PFSK-1 (cell line): ENCODE measurements around the gene POU2F1.

Experiments
- POLR2AphosphoS5 ChIP-seq: IDR thresholded peaks from 2 replicates; pipeline ENCODE4 v1.6.1; 2012; ENCODE audit warnings: low read depth, mild to moderate bottlenecking, control low read depth, low read length, moderate library complexity
- REST ChIP-seq, 2 experiments: IDR thresholded peaks; 2 replicates each; pipeline versions ENCODE4 v1.6.1 to v1.8.0; 2011 to 2012; ENCODE audit warnings: low read depth in 2 of 2, low read length in 2 of 2, control low read depth in 1 of 2, inconsistent platforms in 1 of 2, mild to moderate bottlenecking in 1 of 2, moderate library complexity in 1 of 2; ENCODE audit not compliant: insufficient read depth in 1 of 2
- SIN3A ChIP-seq: IDR thresholded peaks from 2 replicates; pipeline ENCODE4 v1.6.1; 2012; ENCODE audit warnings: mild to moderate bottlenecking, low read length, moderate library complexity, borderline replicate concordance; ENCODE audit not compliant: insufficient read depth

DNA sequence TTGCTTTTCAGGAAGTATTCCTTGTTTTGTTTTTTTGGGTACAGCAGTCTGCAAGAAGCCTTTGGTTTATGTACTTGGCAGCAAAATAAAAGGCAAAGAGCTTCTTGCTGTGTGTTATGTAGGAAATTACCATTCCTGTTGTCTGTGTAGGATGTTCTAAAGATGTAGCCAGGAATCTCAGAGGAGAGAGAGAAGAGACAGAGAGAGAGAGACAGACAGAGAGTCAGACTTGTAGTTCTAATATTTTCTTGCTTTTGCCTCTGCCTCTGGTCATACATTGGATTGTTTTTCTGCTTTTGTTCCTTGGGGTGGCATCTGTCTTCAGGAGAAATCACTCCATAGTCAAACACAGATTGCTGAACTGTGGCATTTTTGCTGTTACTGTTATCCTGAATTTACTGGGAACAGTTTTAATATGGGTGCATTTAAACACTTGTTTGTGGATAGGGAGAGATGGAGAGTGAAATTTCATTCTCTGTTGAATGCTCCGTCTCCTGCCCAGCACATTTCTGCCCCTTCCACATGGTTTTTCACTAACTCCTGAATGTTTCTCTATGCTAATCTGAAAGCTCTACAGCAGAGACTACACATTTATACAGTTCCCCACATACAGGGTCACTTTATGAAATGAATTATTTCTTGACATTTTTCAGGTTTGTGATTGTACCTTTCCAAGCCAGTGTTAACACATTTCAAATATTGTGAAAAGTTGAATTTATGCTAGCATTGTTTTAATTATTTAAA lies 49.8 kb downstream of the POU2F1 start:
- TF ChIP-seq SIN3A (no peak), POLR2AphosphoS5 (no peak), REST (IDR thresholded peaks at IDR 0.05; ENCODE audit: insufficient read depth in 1 of 2, low read depth in 2 of 2, low read length in 2 of 2) (no peak)
